ENCODE data around the gene TENM3.

- TF ChIP-seq GATA2 (IDR thresholded peaks at IDR 0.05; ENCODE audit: low read depth, low read length) (no peak), GATA3 (IDR thresholded peaks at IDR 0.05; ENCODE audit: low read depth, low read length) (no peak)
These were observed 48.9 kb upstream of the TENM3 start for GRCh38 chr4:182194091-182194824.

Data from SH-SY5Y (cell line).